ENCODE data around the gene GNG2.

GNG2 gene

DNA sequence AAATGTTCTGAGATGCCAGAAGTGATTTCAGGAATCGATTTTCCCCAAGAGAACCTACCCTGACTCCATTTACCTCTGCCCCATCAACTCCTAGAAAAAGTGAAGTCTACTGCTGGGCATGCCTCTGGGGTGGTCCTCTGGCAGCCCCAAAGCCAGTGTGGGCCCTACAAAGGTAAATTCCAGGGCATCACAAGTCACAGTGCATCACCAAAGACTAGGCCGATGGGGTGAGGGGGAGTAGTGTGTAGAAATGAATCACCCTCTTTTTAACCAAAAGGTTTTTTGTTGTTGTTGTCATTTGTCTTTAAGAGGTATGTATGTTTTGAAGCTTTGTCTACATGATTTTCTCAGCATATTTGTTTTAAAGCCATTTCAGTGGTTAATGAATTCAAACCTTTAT lies 82.6 kb downstream of the GNG2 start:
- no peak overlapping the region for H3K27ac ChIP-seq
- TF ChIP-seq, protein P1, sequence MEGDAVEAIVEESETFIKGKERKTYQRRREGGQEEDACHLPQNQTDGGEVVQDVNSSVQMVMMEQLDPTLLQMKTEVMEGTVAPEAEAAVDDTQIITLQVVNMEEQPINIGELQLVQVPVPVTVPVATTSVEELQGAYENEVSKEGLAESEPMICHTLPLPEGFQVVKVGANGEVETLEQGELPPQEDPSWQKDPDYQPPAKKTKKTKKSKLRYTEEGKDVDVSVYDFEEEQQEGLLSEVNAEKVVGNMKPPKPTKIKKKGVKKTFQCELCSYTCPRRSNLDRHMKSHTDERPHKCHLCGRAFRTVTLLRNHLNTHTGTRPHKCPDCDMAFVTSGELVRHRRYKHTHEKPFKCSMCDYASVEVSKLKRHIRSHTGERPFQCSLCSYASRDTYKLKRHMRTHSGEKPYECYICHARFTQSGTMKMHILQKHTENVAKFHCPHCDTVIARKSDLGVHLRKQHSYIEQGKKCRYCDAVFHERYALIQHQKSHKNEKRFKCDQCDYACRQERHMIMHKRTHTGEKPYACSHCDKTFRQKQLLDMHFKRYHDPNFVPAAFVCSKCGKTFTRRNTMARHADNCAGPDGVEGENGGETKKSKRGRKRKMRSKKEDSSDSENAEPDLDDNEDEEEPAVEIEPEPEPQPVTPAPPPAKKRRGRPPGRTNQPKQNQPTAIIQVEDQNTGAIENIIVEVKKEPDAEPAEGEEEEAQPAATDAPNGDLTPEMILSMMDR (conservative IDR thresholded peaks at IDR 0.05) = no peak

DNA sequence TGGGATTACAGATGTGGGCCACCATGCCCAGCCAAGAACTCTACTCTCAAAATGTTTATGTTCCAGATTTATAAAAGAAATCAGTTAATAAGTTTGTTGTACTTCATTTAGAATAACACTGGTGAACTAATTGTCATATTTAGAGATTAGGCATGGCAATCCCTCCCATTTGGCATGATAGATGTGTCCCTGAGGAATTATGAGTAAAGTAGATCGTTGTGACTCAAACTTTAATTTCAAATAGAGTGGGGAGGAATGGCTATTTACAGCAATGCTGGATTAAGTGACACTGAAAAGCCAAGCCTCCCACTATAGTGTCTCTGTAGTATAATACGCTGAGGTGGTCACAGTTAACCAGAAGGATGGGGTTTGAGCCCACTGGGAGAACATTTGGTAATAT lies 89.6 kb downstream of the GNG2 start:
- TF ChIP-seq, protein P1 (conservative IDR thresholded peaks at IDR 0.05) = no peak
- H3K27ac ChIP-seq = no peak overlapping the region

DNA sequence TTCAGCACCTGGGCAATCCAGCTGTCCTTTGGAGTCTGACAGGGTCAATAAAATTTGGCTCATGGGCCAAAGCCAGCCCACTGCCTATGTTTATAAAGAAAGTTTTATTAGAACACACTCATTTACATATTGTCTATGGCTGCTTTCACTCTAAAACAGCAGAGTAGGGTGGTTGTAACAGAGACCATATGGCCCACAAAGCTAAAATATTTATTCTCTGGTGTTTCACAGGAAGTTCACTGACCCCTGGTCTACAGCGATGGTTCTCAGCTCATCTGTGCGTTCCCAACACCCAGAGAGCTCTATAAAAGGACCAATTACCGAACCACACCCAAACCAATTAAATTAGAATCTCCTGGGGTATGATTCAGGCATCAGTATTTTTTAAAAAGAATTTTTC lies 91.2 kb downstream of the GNG2 start:
- TF ChIP-seq, protein P1 (conservative IDR thresholded peaks at IDR 0.05) = no peak
- H3K27ac ChIP-seq = no peak overlapping the region

DNA sequence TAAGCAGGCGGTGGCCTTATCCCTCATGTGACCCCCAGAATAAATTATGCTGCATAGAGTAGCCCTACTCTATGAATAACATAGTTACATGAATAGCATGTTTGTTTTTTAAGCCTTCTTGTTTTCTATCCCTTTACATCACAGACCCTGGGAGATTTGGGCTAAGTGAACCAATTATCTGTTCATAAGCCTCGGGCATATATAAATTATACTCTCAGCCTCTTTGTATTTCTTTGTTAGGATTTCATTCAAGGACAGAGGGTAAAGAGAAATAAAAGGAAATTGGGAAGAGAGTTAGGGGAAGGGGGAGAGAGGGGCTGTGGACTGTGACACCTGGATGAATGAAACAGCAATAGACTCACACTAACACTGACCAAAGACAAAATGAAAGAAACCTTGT lies 93.6 kb downstream of the GNG2 start:
- H3K27ac ChIP-seq = no peak overlapping the region
- TF ChIP-seq, protein P1 (conservative IDR thresholded peaks at IDR 0.05) = no peak

DNA sequence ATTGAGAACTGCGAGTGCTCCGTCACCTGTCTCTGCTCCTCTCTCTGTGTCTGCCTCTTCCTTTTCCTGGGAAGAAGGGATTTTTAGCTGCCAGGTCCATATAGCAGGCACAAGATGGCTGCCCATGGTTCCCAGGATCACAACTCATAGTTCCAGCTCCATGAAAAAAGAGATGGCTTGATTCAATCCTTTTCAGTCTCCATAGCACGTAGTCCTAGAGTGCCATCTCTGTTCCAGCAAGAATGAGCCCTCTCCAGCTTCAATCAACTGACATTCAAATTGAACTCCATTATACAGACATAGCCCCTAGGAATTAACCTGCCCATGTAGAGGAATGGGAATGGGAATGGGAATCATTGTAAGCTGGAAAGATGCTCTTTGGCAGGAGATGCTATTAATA lies 94.2 kb downstream of the GNG2 start:
- H3K27ac ChIP-seq = no peak overlapping the region
- TF ChIP-seq, protein P1 (conservative IDR thresholded peaks at IDR 0.05) = no peak

DNA sequence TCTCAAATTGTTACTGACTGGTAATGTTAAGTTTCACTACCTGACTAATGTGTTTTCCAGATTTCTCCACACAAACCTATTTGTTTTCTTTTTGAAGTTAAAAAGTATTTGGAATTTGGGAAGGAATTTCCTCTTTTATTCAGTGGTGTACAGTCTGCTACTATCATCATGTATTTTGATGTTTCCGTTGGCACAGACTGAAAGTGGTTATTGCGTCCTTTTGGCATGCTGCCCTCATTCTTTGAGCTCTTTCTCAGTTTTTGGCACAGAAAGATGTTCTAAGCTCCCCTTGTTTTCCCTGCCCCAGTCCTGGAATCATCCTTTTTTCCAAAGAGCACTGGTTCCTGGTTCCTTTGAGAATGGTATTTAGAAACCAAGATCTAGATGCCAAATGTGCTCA lies 97.5 kb downstream of the GNG2 start:
- no peak overlapping the region for H3K27ac ChIP-seq
- TF ChIP-seq, protein P1 (conservative IDR thresholded peaks at IDR 0.05) = no peak

DNA sequence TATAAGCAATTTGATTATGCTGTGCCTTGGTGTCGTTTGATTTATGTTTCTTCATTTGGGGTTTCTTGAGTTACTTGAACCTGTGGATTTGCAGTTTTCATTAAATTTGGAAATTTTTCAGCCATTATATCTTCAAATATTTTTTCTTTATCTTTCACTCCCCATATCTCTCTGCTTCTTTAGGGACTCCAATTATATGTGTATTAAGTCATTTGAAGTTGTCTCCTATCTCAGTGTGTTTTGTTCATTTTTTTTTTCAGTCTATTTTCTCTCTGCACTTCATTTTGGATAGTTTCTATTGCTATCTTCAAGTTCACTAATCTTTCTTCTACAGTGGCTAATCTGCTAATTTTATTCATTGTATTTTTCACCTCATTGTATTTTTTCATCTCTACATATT lies 99.5 kb downstream of the GNG2 start:
- H3K27ac ChIP-seq = no peak overlapping the region
- TF ChIP-seq, protein P1 (conservative IDR thresholded peaks at IDR 0.05) = no peak

DNA sequence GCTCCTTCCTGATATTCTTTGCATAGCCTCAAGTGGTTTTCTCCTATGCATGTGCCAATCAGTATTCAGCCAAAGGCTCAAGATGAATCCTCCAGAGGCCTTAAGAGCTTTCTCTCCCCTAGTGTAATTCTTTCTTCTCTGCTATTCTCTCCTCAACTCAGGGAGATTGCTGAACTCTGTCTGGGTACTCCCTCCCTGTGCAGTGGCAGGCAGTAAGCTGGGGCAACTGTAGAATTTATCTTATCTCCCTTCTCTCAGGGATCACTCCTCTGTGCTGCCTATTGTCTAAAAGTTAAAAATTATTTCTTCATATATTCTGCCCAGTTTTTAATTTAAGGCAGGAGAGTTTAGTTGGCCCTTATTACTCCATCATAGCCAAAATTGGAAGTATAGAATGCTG lies 100.5 kb downstream of the GNG2 start:
- TF ChIP-seq, protein P1 (conservative IDR thresholded peaks at IDR 0.05) = no peak
- no peak overlapping the region for H3K27ac ChIP-seq

Measured in VCaP (cell line).